ENCODE measurements around the gene PABPC1L.

DNA sequence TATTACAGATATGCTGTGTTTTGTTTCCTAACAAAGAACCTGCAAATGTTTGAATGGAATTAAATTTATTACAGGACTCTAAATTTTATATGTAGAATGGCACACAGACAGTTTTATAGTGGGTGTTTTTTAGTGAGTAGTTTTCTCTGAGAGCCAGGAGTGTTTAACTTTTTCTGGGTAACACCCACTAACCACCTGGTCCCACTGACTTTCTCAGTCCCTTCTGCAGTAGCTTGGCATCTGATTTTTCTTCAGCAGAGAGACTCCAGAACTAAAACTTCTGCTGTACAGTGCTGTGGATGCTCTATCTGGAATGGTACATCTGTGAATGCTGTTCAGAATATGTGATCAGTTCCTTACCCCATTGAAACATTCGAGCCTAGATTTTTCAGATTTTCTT, 18.0 kb upstream of the PABPC1L start:
- no peak for TF ChIP-seq TBP (CRISPR knock-in tag; IDR thresholded peaks at IDR 0.05)
- TF ChIP-seq ZNF124 (CRISPR knock-in tag; IDR thresholded peaks at IDR 0.05): no peak

Data from HepG2 (cell line).